DMS114 treated with DMSO at 0.1 percent for 48 hours (cell line): Measurements from ENCODE around the gene MME.

Source experiments
- DNase-seq: peaks from one replicate; lab custom pipeline; 2025; ENCODE audit not compliant: unreplicated experiment; lab: John Stamatoyannopoulos, UW

Gene MME

GRCh38 chr3:155231792-155232191 is 151.7 kb downstream of the MME start:
- DNase-seq = no peak

- DNase-seq = no peak
Measured at GRCh38 chr3:155232605-155233004, 152.5 kb downstream of the MME start.

GRCh38 chr3:155233213-155233612 is 153.1 kb downstream of the MME start:
- DNase-seq = no peak
